Skeletal muscle cell (primary cell): Measurements from ENCODE around the gene YIPF3.

ENCODE experiments used
- DNase-seq: peaks from one replicate; pipeline ENCODE4 v3.0.0-alpha.2; 2010; ENCODE audit warnings: low read depth
- H3K4me3 ChIP-seq: 2 replicates; pipeline ENCODE4 v1.5.1; 2011; ENCODE audit warnings: low read depth, mild to moderate bottlenecking, control low read depth, low read length, moderate library complexity

The YIPF3 gene

DNA sequence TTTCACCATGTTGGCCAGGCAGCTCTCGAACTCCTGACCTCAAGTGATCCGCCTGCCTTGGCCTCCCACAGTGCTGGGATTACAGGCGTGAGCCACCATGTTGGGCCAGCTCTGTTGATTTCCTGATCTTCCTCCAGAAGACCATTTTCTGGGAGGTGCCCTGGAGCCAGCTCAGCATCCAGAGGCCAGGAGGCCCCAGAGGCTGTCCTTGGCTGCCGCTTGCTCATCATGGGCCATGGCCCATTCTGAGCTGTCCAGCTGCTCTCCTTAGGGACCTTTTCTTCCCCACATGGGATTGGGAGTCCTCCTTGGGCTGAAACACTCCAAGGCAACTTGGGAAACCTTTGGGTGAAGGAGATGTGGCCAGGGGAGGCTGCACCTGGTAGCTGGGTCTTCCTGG, 22.0 kb downstream of the YIPF3 start:
- no peak overlapping the region for H3K4me3 ChIP-seq
- no peak for DNase-seq

DNA sequence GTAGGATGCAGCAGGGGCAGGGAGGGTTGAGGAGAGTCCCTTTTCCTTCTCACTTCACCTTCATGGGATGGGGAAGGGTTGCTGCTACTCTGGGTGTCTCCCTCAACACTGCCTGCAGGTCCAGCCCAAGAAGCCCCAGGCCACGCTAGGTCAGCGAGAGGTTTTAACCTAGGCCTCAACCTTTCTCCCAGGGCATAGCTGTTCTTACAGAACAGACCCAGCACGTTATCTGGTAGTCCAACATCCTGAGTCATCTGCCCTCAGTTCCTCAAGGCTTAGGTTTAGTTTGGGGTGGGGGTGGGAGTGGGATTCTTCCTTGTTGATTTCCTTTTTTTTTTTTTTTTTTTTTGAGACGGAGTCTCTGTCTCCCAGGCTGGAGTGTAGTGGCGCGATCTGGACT, 22.4 kb downstream of the YIPF3 start:
- no peak for DNase-seq
- H3K4me3 ChIP-seq = no peak overlapping the region

DNA sequence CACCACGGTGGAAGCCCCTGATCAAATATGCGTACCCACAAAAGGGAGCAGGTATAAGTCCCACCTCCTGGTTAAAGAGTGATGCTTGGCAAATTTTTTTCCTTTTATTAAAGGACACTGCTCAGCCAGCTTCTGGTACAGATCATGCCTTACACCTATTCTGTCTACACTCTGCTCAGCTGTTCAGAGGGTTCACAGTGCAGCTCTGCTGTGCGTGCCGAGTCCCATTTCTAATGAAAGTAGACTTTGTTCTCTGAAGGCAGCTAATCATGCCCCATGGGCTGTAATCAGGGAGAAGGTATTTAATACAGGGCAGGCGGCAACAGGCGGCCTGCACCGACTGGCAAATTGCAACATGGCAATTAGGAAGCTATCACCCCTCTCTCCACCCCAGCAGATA, 22.9 kb downstream of the YIPF3 start:
- DNase-seq = no peak
- no peak overlapping the region for H3K4me3 ChIP-seq

DNA sequence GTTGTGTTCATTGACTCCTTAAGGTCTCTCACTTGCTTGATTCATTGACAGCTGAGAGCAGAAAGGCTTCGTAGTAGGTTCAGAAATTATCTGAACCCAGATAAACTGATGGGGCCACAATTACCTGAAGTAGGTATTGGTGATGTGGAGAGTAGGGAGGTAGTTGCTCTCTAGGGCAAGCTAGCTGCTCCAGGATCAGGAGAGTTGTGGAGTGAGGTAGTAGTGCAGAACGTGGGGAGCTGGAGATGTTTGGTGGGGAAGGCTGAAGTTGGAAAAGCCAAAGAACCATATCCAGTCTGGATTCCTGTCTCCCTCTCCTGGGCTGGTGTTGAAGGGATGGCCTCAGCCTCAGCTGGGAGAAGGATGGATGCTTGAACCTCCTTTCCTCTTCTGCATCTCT, 23.5 kb downstream of the YIPF3 start:
- no peak overlapping the region for H3K4me3 ChIP-seq
- DNase-seq = no peak

DNA sequence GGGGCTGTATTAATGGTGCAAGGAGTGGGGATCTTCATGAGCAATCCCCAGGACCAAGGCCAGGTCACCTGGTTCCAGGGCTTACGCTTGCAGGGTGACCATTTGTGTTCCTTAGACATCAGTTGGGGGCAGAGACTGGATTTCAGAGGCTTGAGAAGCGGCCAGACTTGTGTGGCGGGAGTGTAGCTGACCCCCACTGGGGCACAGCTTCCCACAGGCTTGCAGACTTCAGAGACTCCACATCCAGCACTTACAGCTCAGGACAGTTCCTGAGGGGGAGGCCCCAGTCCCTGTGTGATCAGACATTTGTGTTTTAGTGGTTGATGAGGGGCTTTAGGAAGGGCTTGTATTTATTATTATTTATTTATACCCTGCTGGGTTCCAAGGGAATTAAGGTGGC, 24.1 kb downstream of the YIPF3 start:
- peak; percentile 27 for DNase-seq
- no peak overlapping the region for H3K4me3 ChIP-seq

DNA sequence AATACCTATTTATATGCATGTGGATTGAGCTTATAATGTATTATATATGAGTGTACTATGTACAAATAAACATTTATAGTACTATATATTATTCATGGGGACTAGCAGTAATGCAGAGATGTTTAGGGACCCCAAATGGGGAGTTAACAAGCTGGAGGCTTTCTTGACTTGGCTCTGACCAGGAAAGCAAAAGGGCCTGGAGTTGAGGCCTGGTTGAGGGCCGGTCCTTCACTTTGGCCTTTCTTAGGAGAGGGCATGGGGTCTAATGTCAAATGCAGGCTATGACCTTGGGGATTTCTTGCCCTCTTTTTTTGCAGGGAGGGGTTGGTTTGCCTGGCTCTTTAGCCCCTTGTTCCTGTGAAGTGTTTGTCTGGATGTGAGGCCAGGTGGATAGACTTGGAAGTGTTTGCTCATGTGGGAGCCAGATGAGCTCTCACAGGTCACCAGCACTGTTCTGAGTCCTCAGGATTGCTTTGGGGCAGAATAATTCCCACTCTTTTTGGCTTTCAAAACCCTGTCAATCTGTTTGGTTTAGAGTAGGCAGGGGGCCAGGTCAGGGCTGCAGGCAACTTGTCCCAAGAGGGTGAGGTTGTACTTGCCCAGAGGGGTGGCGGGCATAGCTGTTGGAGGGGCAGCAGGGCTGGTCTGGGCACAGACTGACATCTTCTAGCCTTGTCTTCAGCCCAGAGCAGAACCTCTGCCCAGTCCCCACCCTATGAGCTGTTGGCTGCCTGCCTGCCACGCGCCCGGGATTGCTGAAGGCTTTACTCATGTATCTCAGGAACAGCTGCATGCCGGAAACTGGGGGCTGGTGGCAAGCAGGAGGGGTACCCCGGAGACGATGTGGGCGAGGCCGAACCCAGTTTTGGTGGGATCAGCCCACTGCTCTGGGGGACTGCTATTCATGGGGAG, 24.7 kb downstream of the YIPF3 start:
- no peak overlapping the region for H3K4me3 ChIP-seq
- peak; percentile 42 for DNase-seq

DNA sequence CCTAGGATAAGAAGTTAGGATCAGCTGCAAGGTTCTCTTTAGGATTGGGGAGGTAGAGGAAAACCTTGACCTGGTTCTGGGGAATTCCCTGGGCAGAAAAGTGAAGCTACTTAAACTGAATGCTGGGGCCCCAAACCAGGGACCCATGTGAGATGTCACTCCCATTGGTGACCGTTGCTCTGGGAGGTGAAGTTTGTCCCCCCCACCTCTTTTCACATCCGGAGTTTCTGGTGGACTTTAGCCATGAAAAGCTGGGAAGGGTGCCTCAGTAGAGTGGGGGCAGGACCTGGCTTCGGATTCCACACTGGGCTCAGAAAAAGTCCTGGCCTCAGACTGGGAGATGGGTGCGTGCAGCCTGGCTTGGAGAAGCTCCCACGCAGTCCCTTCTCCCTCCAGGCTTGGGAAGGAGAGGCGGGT, 26.2 kb downstream of the YIPF3 start:
- no peak overlapping the region for H3K4me3 ChIP-seq
- no peak for DNase-seq

DNA sequence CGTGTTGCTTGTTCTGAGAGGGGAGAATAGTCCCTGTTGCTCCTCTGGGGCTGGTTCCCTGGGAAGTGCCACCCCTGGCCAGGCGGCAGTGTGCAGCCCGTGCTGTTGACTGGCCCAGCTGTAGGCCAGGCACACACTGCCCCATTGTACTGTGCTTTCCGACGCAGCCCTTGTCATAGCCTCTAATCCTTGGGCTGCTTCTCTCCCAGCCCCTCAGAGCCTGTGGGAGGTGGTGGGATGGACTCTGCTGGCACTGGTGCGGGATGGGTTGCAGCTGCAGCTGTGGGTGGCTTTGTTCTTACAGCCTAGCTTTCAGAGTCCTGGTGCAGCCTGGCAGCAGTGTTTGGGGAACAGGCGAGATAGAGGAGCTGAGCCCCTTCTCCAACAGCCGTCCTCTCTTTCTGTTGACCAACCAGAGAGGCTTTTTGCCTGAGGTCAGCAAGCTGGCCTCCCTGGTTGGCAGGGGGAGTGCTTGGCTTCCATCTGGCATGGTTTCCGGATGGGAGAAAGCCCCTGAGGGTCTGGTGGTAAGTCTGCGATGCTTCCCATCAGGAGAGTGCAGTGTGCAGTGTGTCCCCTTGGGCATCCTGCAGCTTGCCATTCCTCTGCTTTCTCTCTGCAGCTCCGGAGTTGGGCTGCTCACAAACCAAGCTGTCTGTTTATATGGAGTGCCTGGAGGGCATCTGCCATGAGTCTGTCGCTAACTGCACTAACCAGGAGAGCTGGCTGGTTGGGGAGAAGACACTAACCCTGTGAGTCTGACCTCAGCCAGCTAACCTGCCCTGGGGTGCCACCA, 27.3 kb downstream of the YIPF3 start:
- peak; percentile 18 for DNase-seq
- H3K4me3 ChIP-seq = no peak overlapping the region

DNA sequence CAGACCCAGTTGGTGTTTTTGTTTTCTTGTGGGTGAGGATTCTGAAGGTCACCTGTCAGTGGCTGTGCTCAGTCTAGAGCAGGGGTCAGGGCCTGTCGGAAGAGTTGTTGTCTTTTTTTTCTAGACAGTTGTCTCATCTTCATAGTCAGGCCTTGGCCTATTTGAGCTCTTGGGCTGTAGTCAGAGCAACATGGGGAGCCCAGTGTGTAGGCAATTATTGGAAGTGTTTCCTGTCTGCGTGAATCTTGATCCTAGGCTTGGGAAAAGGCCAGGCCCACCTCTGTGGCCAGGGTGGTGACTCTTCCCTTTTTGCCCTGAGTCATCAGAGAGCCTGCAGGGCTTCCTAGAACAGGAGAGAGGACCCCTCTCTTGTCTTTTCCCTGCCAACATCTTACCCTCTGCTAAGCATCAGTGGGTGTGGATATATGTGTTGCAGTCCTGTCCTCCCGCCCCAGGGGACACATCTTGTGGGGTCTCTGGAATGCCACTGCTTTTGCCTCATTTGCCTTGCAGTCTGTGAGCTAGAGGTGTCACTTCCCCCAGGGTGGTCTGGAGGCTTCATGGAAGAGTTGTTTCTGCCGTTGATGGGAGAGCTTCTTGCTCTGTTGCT, 28.0 kb downstream of the YIPF3 start:
- H3K4me3 ChIP-seq = no peak overlapping the region
- no peak for DNase-seq

DNA sequence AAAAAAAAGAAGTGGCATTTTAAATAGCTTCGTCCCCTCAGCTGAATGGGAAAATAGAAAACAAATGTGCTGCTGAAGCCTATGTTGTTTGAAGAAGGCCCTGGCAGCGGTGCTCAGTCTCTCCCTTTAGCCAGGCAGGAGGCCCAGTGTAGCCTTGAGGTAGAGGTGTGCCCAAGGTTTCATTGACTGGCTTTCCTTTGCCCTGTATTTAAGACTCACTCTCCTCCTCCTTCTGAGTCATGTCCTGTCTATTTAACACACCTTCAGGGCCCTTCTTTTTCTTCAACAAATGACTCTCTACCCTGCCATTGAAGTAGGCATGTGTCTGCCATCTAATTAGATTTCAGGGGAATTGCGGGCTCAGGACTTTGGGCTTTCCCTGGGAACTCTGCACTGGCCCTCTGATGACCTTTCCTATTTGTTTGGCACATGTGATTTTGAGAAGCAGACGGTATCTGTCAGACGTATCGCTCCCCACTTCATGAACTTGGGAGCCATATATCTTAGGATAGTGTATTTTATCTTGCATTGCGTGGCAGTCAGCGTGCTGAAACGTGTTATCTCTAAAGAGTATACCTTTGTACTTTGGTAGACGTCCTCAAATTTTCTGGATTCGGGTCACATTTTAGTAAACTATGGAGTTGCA, 35.0 kb downstream of the YIPF3 start:
- H3K4me3 ChIP-seq = no peak overlapping the region
- DNase-seq = no peak

DNA sequence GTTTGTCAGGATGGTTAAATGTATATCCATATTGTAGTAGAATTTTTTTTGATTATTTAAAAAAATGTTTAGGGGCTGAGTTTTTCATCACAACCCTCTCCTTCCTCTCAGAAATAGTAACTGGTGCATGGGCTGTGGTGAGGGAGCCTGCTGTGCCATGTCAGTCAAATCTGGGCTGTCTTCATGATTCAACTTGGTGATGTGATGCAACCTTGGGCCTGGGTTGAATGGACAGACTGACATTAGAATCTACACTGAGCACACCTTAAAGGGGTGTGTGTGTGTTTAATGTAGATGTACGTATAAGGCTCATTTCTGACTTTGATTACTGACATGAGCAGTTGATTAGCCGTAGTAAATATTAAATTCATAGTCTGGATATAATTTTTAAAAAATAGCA, 35.7 kb downstream of the YIPF3 start:
- H3K4me3 ChIP-seq = no peak overlapping the region
- no peak for DNase-seq

DNA sequence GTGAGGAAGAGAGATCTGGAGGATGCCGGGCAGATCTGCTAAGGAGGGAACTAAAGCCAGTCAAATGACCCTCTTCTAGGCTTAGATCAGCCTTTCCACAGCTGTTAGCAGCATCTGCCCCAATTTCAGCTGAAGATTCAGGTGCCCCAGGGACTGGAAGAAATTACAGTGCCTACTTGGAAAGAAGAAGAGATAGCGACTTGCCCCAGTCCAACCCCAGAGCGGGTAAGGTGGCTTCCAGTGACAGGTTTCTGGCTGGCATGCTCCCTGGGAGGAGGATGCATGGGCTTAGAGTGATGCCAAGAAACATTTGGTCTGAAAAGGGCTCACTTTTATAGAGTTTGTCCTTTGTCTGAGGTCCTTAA, 38.7 kb downstream of the YIPF3 start:
- DNase-seq = no peak
- H3K4me3 ChIP-seq = peak overlapping the region; percentile 80

DNA sequence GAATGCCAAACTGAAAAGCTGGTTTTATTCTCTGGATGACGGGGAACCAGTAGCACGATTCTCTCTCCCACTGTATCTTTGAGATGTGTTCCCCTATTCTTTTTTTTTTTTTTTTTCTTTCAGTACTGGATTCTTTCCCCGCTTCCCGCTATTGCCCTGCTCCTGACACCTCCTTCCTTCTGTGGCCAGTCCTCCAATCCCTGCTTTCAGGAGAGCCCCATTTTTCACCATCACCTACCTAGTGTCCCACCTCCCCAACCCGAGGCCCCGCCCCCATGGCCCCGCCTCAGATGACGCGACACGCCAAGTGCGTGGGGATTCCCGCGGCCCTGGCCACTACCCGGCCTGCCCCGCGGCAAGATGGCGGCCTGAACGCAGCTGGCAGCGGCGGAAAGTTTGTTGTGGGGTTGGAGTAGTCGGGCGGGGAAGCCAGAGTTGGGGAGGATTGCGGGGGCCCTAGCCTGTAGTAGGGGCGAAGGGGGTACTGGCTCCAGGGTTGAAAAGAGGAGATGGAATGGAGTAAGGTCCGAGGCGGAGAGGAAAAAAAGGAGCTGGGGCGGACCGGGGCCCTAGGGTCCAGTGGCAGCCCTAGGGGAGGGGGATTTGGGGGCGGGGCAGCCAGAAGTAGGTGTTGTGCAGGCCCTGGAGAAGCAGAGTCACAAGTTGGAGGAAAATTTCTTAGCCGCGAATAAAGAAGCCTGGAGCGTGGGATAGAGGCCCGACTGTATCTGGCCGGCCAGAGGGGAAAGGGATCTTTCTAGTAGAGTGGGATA, 39.3 kb downstream of the YIPF3 start, which contains the start of gene TJAP1:
Gene TJAP1, plus strand, starts transcription at position 336 of the 773 bp plus-strand sequence. CDS start 21,432 bp downstream, outside the sequence.
- peak; percentile 39 for DNase-seq
- peak within 1 kb of the TSS; percentile 80 for H3K4me3 ChIP-seq

DNA sequence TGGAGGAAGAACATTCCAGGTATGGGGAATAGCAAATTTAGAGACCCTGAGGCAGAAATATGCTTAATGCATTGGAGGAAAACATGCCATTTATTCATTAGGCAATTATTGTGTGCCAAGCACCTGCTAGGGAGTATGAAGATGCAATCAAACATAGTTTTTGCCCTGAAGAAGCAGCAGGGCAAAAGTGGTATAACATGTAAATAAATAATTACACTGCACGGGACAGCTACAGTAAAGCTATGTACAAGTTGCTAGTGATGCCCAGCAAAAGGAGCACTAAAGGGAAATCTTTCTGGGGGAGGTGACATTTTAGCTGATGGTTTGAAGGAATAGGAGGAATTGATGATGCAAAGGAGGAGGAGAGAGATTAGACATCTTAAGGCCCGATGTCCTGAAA, 40.0 kb downstream of the YIPF3 start:
- peak overlapping the region; percentile 80 for H3K4me3 ChIP-seq
- no peak for DNase-seq

DNA sequence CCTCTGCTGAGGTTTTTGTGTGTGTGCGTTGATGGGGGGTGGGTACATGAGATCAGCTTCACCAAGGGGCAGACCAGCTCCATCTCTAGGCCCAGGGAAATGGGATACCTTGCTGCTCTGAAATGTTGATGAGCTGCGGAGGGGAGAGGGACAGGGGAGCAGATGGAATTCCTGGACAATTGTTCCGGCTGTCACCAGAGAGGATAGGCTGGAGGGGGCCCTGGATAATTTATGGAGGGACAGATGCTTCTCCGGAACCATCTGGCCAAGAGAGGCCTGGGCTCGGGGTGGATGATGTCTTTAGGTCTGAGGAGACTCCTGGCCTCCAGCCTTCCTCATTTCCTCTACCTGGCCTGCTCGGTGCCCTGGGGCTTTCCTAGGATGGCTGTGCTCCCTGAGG, 41.2 kb downstream of the YIPF3 start:
- no peak overlapping the region for H3K4me3 ChIP-seq
- DNase-seq = no peak

DNA sequence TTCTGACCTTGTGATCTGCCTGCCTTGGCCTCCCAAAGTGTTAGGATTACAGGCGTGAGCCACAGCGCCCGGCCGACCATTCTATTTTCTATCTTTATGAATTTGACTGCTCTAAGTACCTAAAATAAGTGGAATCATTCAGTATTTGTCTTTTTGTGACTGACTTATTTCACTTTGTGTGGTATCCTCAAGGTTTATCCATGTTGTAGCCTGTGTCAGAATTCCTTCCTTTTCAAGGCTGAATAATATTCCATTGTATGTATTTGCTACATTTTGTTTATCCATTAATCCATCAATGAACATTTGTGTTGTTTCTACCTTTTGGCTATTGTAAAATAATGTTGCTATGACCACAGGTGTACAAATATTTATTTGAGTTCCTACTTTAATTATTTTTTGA, 44.2 kb downstream of the YIPF3 start:
- no peak overlapping the region for H3K4me3 ChIP-seq
- no peak for DNase-seq

DNA sequence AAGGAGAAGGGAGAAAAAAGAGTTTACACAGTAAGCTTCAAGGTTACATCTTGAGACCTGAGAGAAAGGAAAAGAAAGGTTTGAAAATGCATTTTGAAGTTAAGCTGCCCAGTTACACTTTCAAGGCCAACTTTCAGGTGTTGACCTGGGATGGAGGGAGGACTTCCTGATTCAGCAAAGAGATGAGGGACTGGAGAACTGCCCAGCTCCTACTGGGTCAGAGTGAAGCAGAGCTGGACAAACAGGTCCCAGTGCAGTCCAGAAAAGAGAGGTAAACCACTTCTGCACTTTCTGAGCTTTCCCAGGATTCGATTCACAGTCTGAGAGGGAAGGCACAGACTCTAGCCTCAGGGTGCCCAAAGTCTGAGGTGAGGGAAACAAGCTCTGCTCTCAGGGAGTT, 45.3 kb downstream of the YIPF3 start:
- no peak overlapping the region for H3K4me3 ChIP-seq
- no peak for DNase-seq

DNA sequence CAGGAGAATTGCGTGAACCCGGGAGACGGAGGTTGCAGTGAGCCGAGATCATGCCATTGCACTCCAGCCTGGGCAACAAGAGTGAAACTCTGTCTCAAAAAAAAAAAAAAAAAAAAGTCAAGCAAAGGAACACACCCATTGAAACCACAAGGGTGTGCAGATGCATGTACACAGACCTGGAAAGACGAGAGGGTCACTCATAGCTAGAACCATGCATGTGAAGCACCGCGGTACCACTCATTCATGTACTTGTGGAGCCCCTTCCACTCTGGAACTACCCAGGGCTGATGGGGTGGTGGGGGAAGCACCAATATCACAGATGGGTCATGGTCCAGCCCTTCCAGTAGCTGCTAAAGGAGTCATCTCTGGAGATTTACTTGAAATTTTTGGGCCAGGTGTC, 46.8 kb downstream of the YIPF3 start:
- H3K4me3 ChIP-seq = no peak overlapping the region
- DNase-seq = no peak
